Ovary (tissue), 9 donors: ENCODE data around the gene SDK1. TPM values are rescaled to one million over a fixed set of nuclear protein-coding genes. Genes with fewer than 3 reads are reported as not detected.

Experiments
- DNase-seq, 5 donors: peaks; one replicate each; pipeline ENCODE4 v3.0.0-alpha.2; 2019 to 2020
- H3K27ac ChIP-seq, 2 donors: fragments of 200-600 bp; one replicate each; pipeline versions ENCODE4 v1.5.1 to v1.8.0; 2019 to 2022
- H3K27me3 ChIP-seq: fragments of 200-600 bp; one replicate; pipeline ENCODE4 v1.8.0; 2022
- H3K36me3 ChIP-seq: fragments of 200-600 bp; sonication (generic); one replicate; pipeline ENCODE4 v1.5.1; 2019
- H3K4me1 ChIP-seq: one replicate; pipeline ENCODE4 v1.8.1; 2013; ENCODE audit warnings: mild to moderate bottlenecking, moderate library complexity; ENCODE audit not compliant: insufficient read depth
- H3K4me3 ChIP-seq: fragments of 200-600 bp; sonication (generic); one replicate; pipeline ENCODE4 v1.5.1; 2017
- H3K9me3 ChIP-seq, 2 donors: fragments of 200-600 bp in 1 of 2; sonication (generic) in 1 of 2; one replicate each; pipeline versions ENCODE4 v1.5.1 to v1.8.1; 2013 to 2019; ENCODE audit warnings: mild to moderate bottlenecking in 1 of 2, moderate library complexity in 1 of 2
- CTCF ChIP-seq, 3 donors: fragments of 450-650 bp in 2 of 3; fragments of 200-600 bp in 1 of 3; IDR thresholded peaks; one replicate each; pipeline versions ENCODE4 v1.5.1 to v1.8.0; 2016 to 2022; ENCODE audit warnings: antibody characterized with exemption in 3 of 3, mild to moderate bottlenecking in 1 of 3
- EP300 ChIP-seq: sonication (generic); formaldehyde crosslinking; IDR thresholded peaks from one replicate; pipeline ENCODE4 v1.6.1; 2017; ENCODE audit warnings: antibody characterized with exemption
- POLR2A ChIP-seq: fragments of 450-650 bp; IDR thresholded peaks from one replicate; pipeline ENCODE4 v1.6.1; 2017; ENCODE audit warnings: antibody characterized with exemption, mild to moderate bottlenecking, moderate library complexity
- WGBS, 3 donors: extraction: QIAGEN DNeasy Blood & Tissue Kit in 1 of 3; methylation state at CpG; one replicate each; pipeline versions ENCODE4 v1.1.5 to v1.1.7; 2013 to 2017; 5-methylcytosine and 5-hydroxymethylcytosine counted together
- intact Hi-C, 4 donors: fragments of 100-400 bp; cut with DNase I; formaldehyde crosslinking; loops; one replicate each; pipeline versions ENCODE4 v1.11.0 to v1.15.1; 2022 to 2023
- polyA plus RNA-seq, 2 donors: library from polyadenylated mRNA; stranded (reverse); fragments of 200-250 nt in 1 of 2; fragments of 350-450 nt in 1 of 2; fragmentation: Illumina TruSeq in 1 of 2; extraction: RNeasy Lipid Tissue Mini Kit (QIAGEN cat#74804) in 1 of 2; gene quantifications; one replicate each; pipeline ENCODE4 v1.2.3, GENCODE V29; 2013 to 2014
- total RNA-seq, 7 donors: library from RNA; depleted of rRNA in 2 of 7; stranded (reverse); fragments of >200 nt in 2 of 7; fragmentation: NEBNext Ultra II Directional in 3 of 7; extraction: Animal tissue kit (Norgen Biotek cat#: 25700) in 3 of 7; gene quantifications; one replicate each; pipeline versions ENCODE4 v1.1.0 to v1.2.4, GENCODE V29; 2016 to 2023
- donor health status: DM: no; HTN: no; CAD: no; lungs with moderate emphysema.
- donor health status: DM: no; HTN: no; CAD: no.
- donor health status: Bipolar disorder and iron deficiency.
- donor health status: DM: yes; HTN: yes; CAD: no.
- donor health status: DM: no; HTN: no; CAD: no.
- donor health status: DM: yes; HTN: yes; CAD: no.

The SDK1 gene
- total and polyA plus RNA-seq, 9 donors: 1.2 to 13.3 (median 4.4) TPM

- intact Hi-C loops: no loop called here
- Histone ChIP-seq H3K9me3 (no peaks in the 10 kb centered on the region), H3K36me3 (no peaks in the 10 kb centered on the region), H3K27me3 (no peaks in the 10 kb centered on the region), H3K4me1 (no peaks in the 10 kb centered on the region), H3K4me3 (no peak overlapping the region), H3K27ac (no peak overlapping the region)
- no peak for TF ChIP-seq CTCF (IDR thresholded peaks at IDR 0.05)
- TF ChIP-seq EP300: no peak
- TF ChIP-seq POLR2A: no peak
- 50 to 77% (median 70%) methylated on average over 3 of the region's 3 CpGs for WGBS, 3 donors
- no peak for DNase-seq
Observed at GRCh38 chr7:3469641-3470040, 168.6 kb downstream of the SDK1 start.

GRCh38 chr7:3480197-3480596 is 179.1 kb downstream of the SDK1 start:
- Histone ChIP-seq H3K36me3 (no peaks in the 10 kb centered on the region), H3K4me3 (no peak overlapping the region), H3K9me3 (no peaks in the 10 kb centered on the region), H3K27me3 (no peaks in the 10 kb centered on the region), H3K27ac (no peak overlapping the region), H3K4me1 (no peaks in the 10 kb centered on the region)
- intact Hi-C loops: no loop called here
- no peak for TF ChIP-seq POLR2A
- TF ChIP-seq CTCF (IDR thresholded peaks at IDR 0.05): no peak
- TF ChIP-seq EP300: no peak
- no peak for DNase-seq
- WGBS, 3 donors: 95 to 97% (median 96%) methylated on average over 15 of the region's 15 CpGs

- H3K27ac ChIP-seq: no peak overlapping the region
- WGBS, 3 donors: 76 to 87% (median 86%) methylated on average over 4 of the region's 4 CpGs
- no peaks in the 10 kb centered on the region for H3K36me3 ChIP-seq
- no peaks in the 10 kb centered on the region for H3K9me3 ChIP-seq
- no peak for DNase-seq
- no peak overlapping the region for H3K4me3 ChIP-seq
- no peak for TF ChIP-seq EP300
- TF ChIP-seq CTCF (IDR thresholded peaks at IDR 0.05): no peak
- TF ChIP-seq POLR2A: no peak
- intact Hi-C loops: no loop called here
- H3K27me3 ChIP-seq: no peaks in the 10 kb centered on the region
- H3K4me1 ChIP-seq: no peaks in the 10 kb centered on the region
Observed at GRCh38 chr7:3481435-3481834, 180.4 kb downstream of the SDK1 start.

- TF ChIP-seq EP300 (no peak), POLR2A (no peak), CTCF (IDR thresholded peaks at IDR 0.05) (no peak)
- Histone ChIP-seq H3K36me3 (no peaks in the 10 kb centered on the region), H3K9me3 (no peaks in the 10 kb centered on the region), H3K4me1 (no peaks in the 10 kb centered on the region), H3K27me3 (no peaks in the 10 kb centered on the region), H3K27ac (no peak overlapping the region), H3K4me3 (no peak overlapping the region)
- DNase-seq: no peak
- 61 to 75% (median 71%) methylated on average over 13 of the region's 13 CpGs for WGBS, 3 donors
- intact Hi-C loops: no loop called here
Observed at GRCh38 chr7:3482147-3482921, 181.3 kb downstream of the SDK1 start.
